Upper lobe of left lung (tissue), 4 donors: ENCODE results near the gene LRRC14B.

ENCODE experiments used
- CTCF ChIP-seq, 6 experiments: fragments of 450-650 bp in 4 of 6; fragments of 200-600 bp in 2 of 6; sonication (generic) in 2 of 6; IDR thresholded peaks; one replicate each; pipeline ENCODE4 v1.5.1; 2016 to 2019; ENCODE audit warnings: antibody characterized with exemption in 6 of 6
- EP300 ChIP-seq, 4 donors: sonication (generic); formaldehyde crosslinking; IDR thresholded peaks; one replicate each; pipeline ENCODE4 v1.5.1; 2017; ENCODE audit warnings: antibody characterized with exemption in 4 of 4, control low read depth in 2 of 4
- POLR2A ChIP-seq, 4 donors: fragments of 450-650 bp; IDR thresholded peaks; one replicate each; pipeline ENCODE4 v1.5.1; 2016 to 2017; ENCODE audit warnings: antibody characterized with exemption in 4 of 4, mild to moderate bottlenecking in 2 of 4
- POLR2AphosphoS5 ChIP-seq, 2 donors: sonication (generic); formaldehyde crosslinking; IDR thresholded peaks; one replicate each; pipeline ENCODE4 v1.5.1; 2017; ENCODE audit warnings: antibody characterized with exemption in 2 of 2

GRCh38 chr5:186091-187041, 4.9 kb upstream of the LRRC14B start:
- TF ChIP-seq CTCF (IDR thresholded peaks at IDR 0.05), result no peak
- no peak for TF ChIP-seq EP300 (IDR thresholded peaks at IDR 0.05)
- no peak for TF ChIP-seq POLR2A (IDR thresholded peaks at IDR 0.05)
- TF ChIP-seq POLR2AphosphoS5 (IDR thresholded peaks at IDR 0.05), result no peak
